Ishikawa (cell line): ENCODE results near the gene SLC22A16.
A peak's percentile ranks its signal among the peaks of the same experiment; 100 is the strongest.

Experiments
- CEBPB ChIP-seq: IDR thresholded peaks from 2 replicates; pipeline ENCODE4 v1.6.1; 2012
- CREB1 ChIP-seq: IDR thresholded peaks from 2 replicates; pipeline ENCODE4 v1.6.1; 2012; ENCODE audit warnings: low read depth
- EGR1 ChIP-seq: IDR thresholded peaks from 2 replicates; pipeline ENCODE4 v1.6.1; 2012
- EP300 ChIP-seq: IDR thresholded peaks from 2 replicates; pipeline ENCODE4 v1.6.1; 2012; ENCODE audit warnings: borderline replicate concordance
- FOXM1 ChIP-seq: IDR thresholded peaks from 2 replicates; pipeline ENCODE4 v1.6.1; 2012; ENCODE audit warnings: low read depth, borderline replicate concordance
- NFIC ChIP-seq: IDR thresholded peaks from 2 replicates; pipeline ENCODE4 v1.6.1; 2012
- RAD21 ChIP-seq: IDR thresholded peaks from 2 replicates; pipeline ENCODE4 v1.6.1; 2012; ENCODE audit warnings: low read depth
- TAF1 ChIP-seq: IDR thresholded peaks from 2 replicates; pipeline ENCODE4 v1.6.1; 2012; ENCODE audit warnings: low read depth, mild to moderate bottlenecking
- TCF12 ChIP-seq: IDR thresholded peaks from 2 replicates; pipeline ENCODE4 v1.6.1; 2012; ENCODE audit warnings: low read depth
- TEAD4 ChIP-seq: IDR thresholded peaks from 2 replicates; pipeline ENCODE4 v1.6.1; 2012
- YY1 ChIP-seq: IDR thresholded peaks from 2 replicates; pipeline ENCODE4 v1.6.1; 2012; ENCODE audit warnings: low read depth
- ZBTB7A ChIP-seq: IDR thresholded peaks from 2 replicates; pipeline ENCODE4 v1.6.1; 2012; ENCODE audit warnings: low read depth
- TF ChIP-seq, protein P1 (sequence below): IDR thresholded peaks from 2 replicates; pipeline ENCODE4 v1.6.1; 2012; ENCODE audit warnings: low read depth, mild to moderate bottlenecking
- TF ChIP-seq, protein P2 (sequence below): IDR thresholded peaks from 2 replicates; pipeline ENCODE4 v1.6.1; 2012
- TF ChIP-seq, protein P3 (sequence below): IDR thresholded peaks from 2 replicates; pipeline ENCODE4 v1.6.1; 2012

SLC22A16 gene, protein sequence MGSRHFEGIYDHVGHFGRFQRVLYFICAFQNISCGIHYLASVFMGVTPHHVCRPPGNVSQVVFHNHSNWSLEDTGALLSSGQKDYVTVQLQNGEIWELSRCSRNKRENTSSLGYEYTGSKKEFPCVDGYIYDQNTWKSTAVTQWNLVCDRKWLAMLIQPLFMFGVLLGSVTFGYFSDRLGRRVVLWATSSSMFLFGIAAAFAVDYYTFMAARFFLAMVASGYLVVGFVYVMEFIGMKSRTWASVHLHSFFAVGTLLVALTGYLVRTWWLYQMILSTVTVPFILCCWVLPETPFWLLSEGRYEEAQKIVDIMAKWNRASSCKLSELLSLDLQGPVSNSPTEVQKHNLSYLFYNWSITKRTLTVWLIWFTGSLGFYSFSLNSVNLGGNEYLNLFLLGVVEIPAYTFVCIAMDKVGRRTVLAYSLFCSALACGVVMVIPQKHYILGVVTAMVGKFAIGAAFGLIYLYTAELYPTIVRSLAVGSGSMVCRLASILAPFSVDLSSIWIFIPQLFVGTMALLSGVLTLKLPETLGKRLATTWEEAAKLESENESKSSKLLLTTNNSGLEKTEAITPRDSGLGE

DNA sequence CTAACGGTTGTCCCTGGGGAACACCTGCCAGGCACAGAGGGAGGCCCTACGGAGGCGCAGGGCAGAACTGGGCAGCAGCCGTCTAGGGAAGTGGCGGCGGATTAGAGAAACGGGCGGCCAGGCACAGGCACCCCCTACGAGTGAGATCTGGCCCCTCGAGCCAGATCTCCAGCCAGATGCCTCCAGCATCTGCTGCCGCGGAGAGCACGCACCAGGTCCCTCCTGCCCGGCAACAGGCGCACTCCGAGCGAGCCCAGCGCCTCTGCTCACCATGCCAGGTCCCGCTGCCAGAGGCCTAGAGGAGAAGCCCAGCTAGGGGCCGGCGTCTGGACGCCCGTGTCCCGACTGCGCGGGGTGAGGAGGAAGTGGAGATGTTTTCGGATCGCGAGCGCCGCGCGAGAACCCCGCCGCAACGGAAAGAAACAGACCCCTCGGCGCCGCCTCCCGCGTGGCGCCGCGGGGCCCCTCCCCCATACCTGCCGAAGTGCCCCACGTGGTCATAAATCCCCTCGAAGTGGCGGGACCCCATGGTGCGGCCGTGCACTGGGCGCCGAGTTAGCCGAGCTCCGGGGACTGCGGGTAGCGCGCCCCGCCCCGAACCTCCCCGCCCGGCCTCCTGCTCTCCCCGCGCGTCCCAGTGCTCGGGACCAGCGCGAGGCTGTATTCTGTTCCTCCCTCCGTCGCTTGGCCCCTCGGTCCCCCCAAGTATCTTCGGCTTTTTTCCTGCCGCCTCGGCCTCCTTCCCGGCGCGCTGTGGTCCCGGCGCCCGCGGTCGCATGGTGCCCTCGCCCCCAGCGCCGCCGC lies at the start of gene SLC22A16:
TSS of gene SLC22A16 (minus strand) at position 568 of the 804 bp plus-strand sequence. CDS start at position 529, 39 bp downstream.
- TF ChIP-seq, protein P1, sequence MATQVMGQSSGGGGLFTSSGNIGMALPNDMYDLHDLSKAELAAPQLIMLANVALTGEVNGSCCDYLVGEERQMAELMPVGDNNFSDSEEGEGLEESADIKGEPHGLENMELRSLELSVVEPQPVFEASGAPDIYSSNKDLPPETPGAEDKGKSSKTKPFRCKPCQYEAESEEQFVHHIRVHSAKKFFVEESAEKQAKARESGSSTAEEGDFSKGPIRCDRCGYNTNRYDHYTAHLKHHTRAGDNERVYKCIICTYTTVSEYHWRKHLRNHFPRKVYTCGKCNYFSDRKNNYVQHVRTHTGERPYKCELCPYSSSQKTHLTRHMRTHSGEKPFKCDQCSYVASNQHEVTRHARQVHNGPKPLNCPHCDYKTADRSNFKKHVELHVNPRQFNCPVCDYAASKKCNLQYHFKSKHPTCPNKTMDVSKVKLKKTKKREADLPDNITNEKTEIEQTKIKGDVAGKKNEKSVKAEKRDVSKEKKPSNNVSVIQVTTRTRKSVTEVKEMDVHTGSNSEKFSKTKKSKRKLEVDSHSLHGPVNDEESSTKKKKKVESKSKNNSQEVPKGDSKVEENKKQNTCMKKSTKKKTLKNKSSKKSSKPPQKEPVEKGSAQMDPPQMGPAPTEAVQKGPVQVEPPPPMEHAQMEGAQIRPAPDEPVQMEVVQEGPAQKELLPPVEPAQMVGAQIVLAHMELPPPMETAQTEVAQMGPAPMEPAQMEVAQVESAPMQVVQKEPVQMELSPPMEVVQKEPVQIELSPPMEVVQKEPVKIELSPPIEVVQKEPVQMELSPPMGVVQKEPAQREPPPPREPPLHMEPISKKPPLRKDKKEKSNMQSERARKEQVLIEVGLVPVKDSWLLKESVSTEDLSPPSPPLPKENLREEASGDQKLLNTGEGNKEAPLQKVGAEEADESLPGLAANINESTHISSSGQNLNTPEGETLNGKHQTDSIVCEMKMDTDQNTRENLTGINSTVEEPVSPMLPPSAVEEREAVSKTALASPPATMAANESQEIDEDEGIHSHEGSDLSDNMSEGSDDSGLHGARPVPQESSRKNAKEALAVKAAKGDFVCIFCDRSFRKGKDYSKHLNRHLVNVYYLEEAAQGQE = no peak
- TF ChIP-seq RAD21 = no peak
- TF ChIP-seq NFIC = no peak
- TF ChIP-seq, protein P2, sequence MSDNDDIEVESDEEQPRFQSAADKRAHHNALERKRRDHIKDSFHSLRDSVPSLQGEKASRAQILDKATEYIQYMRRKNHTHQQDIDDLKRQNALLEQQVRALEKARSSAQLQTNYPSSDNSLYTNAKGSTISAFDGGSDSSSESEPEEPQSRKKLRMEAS = no peak
- TF ChIP-seq CEBPB = no peak
- no peak for TF ChIP-seq YY1
- TF ChIP-seq, protein P3, sequence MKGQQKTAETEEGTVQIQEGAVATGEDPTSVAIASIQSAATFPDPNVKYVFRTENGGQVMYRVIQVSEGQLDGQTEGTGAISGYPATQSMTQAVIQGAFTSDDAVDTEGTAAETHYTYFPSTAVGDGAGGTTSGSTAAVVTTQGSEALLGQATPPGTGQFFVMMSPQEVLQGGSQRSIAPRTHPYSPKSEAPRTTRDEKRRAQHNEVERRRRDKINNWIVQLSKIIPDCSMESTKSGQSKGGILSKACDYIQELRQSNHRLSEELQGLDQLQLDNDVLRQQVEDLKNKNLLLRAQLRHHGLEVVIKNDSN = no peak
- TF ChIP-seq EP300 = no peak
- no peak for TF ChIP-seq CREB1
- TF ChIP-seq FOXM1 = no peak
- no peak for TF ChIP-seq EGR1
- TF ChIP-seq TCF12 = no peak
- no peak for TF ChIP-seq ZBTB7A
- no peak for TF ChIP-seq TEAD4

DNA sequence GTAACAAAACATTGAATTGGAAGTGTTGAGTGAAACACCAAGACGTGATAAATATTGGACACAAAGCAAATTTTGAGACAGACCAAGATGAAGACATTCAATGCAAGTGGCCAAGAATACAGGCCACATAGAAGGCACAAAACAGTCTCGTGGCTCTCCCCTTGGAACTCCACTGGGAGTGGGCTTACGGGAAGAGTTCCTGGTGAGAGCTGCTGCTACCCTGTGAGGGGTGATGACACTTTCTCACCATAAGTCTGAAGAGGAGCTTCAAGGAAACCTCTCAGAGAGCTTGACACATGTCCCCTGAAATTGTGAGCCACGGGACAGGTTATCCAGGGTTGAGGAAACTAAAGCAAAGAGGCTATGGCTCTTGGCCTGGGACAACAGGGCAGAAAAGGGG lies 48.6 kb upstream of the SLC22A16 start:
- TF ChIP-seq, protein P2 = no peak
- TF ChIP-seq, protein P3 = no peak
- TF ChIP-seq NFIC = no peak

DNA sequence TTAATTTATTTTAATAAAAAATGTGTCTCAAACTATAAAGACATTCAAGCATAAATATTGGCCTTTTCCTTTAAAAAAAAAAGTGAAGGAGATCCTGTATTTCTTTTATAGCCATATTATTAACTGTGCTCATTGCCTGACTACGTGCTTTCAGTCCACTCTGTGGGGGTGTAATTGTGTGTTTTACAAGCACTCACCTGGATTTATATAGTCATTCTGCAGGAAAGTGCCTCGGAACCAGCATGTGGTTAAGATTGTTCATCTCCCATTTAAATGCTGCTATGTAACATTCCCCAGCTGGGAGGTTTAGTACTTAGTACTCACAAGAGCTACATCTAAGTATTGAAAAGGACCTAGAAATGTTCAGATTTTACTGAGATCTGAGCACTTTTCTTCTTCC lies 47.9 kb upstream of the SLC22A16 start:
- peak; percentile 4; the same call in 1 of the 2 replicates for TF ChIP-seq RAD21
- 0 out of 2 replicates have a peak, but pooled peaks have one; percentile 8 for TF ChIP-seq NFIC
- TF ChIP-seq CREB1 = no peak
- TF ChIP-seq, protein P2 = no peak
- TF ChIP-seq TCF12 = peak; percentile 33; the same call in 1 of the 2 replicates

DNA sequence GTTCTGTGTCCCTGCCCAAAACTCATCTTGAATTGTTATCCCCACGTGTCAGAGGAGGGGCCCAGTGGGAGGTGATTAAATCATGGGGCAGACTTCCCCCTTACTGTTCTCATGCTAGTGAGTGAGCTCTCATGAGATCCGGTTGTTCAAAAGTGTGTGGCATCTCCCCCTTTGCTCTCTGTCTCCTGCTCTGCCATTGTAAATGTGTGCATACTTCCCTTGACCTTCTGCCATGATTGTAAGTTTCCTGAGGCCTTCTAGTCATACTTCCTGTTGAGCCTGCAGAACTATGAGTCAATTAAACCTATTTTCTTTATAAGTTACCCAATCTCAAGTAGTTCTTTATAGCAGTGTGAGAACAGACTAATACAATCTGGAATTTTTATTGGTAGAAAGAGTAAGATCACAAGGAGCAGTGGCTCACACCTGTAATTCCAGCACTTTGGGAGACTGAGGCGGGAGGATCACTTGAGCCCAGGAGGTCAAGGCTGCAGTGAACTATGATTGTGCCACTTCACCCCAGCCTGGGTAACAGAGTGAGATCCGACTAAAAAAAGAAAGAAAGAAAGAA lies 47.1 kb upstream of the SLC22A16 start:
- TF ChIP-seq TCF12 (no peak), ZBTB7A (no peak), RAD21 (no peak), TAF1 (no peak)
- TF ChIP-seq, protein P3 = no peak

DNA sequence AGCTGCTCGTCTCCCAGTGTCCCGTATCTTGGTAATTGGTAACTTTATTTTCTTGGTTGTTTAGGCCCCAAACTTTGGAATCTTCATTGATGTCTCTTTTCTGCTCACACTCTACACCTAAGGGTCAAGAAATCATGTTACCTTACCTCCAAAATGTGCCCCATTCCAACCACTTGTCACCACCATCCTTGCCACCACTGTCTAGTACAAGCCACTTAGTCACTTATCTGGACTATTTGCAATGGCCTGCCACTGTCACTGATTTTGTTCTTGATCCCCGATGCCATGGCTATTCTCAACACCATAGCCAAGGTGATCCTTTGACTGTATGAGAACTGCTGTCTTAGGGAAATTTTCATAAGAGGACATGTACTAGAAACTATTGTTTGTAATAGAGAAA lies 46.0 kb upstream of the SLC22A16 start:
- TF ChIP-seq, protein P1 = no peak
- TF ChIP-seq TCF12 = no peak
- no peak for TF ChIP-seq TEAD4
- no peak for TF ChIP-seq CEBPB
- TF ChIP-seq CREB1 = no peak
- TF ChIP-seq NFIC = no peak
- no peak for TF ChIP-seq TAF1
- TF ChIP-seq, protein P3 = no peak
- no peak for TF ChIP-seq FOXM1
- TF ChIP-seq, protein P2 = no peak
- TF ChIP-seq EGR1 = no peak
- TF ChIP-seq RAD21 = no peak
- no peak for TF ChIP-seq YY1
- no peak for TF ChIP-seq EP300
- no peak for TF ChIP-seq ZBTB7A
